Uterus (tissue), 2 donors: ENCODE measurements around the gene TRPM4.
A peak's percentile ranks its signal among the peaks of the same experiment; 100 is the strongest.

ENCODE experiments used
- POLR2A ChIP-seq, 2 donors: fragments of 450-650 bp; IDR thresholded peaks; one replicate each; pipeline ENCODE4 v1.6.1; 2016; ENCODE audit warnings: antibody characterized with exemption in 2 of 2, mild to moderate bottlenecking in 1 of 2, moderate library complexity in 1 of 2
- TF ChIP-seq, protein P1 (sequence below), 4 experiments: fragments of 200-600 bp in 2 of 4; fragments of 450-650 bp in 2 of 4; sonication (generic) in 2 of 4; IDR thresholded peaks; one replicate each; pipeline ENCODE4 v1.5.1; 2016 to 2019; ENCODE audit warnings: antibody characterized with exemption in 4 of 4, mild to moderate bottlenecking in 2 of 4, moderate library complexity in 1 of 4

DNA sequence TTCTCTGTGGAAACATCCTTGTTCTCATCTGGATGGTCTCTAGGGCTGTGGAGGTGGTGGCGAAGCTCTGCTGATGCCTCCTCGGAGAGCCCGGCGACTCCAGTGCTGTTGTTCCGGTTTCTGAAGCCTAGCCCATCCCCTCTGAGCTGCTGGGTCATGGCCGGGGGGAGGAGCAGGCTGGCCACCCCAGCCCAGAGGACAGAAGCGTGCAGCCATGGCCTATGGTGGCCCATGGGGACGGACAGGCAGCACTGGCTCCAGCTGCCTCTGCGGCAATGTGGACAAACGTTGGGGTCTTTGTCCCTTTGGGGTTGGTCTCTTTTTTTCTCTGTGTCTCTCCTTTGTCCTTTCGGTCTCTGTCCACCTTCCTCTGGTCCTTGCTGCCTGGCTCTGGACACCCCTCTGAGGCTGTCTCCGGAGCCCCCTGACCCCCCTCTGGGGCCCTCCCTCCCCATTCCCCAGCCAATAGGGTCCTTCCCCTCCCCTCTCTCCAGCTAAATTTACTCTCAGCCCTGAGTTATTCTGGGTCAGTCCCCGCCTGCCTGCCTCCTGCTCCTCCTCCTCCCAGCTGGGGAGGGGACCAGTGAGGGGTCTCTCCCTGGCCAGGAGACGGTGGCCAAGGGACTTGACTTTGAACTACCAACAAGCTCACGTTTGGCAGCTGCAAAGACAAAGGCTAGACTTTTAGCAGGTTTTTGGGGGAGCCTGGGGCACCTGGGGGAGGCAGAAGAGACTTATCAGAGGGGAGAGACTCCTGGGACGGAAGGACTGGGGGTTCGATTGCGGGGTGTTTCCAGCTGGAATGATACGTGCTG, 2.4 kb upstream of the TRPM4 start, which contains the start of gene HRC:
- TF ChIP-seq, protein P1, sequence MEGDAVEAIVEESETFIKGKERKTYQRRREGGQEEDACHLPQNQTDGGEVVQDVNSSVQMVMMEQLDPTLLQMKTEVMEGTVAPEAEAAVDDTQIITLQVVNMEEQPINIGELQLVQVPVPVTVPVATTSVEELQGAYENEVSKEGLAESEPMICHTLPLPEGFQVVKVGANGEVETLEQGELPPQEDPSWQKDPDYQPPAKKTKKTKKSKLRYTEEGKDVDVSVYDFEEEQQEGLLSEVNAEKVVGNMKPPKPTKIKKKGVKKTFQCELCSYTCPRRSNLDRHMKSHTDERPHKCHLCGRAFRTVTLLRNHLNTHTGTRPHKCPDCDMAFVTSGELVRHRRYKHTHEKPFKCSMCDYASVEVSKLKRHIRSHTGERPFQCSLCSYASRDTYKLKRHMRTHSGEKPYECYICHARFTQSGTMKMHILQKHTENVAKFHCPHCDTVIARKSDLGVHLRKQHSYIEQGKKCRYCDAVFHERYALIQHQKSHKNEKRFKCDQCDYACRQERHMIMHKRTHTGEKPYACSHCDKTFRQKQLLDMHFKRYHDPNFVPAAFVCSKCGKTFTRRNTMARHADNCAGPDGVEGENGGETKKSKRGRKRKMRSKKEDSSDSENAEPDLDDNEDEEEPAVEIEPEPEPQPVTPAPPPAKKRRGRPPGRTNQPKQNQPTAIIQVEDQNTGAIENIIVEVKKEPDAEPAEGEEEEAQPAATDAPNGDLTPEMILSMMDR (IDR thresholded peaks at IDR 0.05) = no peak
- TF ChIP-seq POLR2A (IDR thresholded peaks at IDR 0.05) = peak in 1 of 2 donors; percentile 21
